H1 (cell line): ENCODE data around the gene PEX12. TPM values are rescaled to one million over a fixed set of nuclear protein-coding genes. Genes with fewer than 3 reads are reported as not detected.

ENCODE experiments used
- HDAC6 ChIP-seq: IDR thresholded peaks from one replicate; pipeline ENCODE4 v1.7.1; 2012; ENCODE audit warnings: low read depth, mild to moderate bottlenecking, inconsistent platforms, low read length, moderate library complexity
- PHF8 ChIP-seq: fragments of 200-600 bp; sonication (generic); conservative IDR thresholded peaks from 2 replicates; pipeline ENCODE4 v1.7.1; 2012; ENCODE audit warnings: low read depth, mild to moderate bottlenecking, inconsistent platforms, low read length, moderate library complexity
- USF2 ChIP-seq: IDR thresholded peaks from 2 replicates; pipeline ENCODE4 v1.6.1; 2011; ENCODE audit warnings: low read length, improper control_type of control experiment
- polyA plus RNA-seq, 7 experiments: library from polyadenylated mRNA; depleted of rRNA in 3 of 7; stranded (reverse) in 5 of 7; unstranded in 2 of 7; fragments of >200 nt in 5 of 7; fragments of 200-250 nt in 2 of 7; gene quantifications; 1 replicate in 5 of 7; 2 replicates in 1 of 7; 4 replicates in 1 of 7; pipeline versions ENCODE4 v1.2.1 to v1.2.3, GENCODE V29; 2011 to 2013; ENCODE audit warnings: missing spikeins in 2 of 7, mixed read lengths in 2 of 7
- total RNA-seq: library from RNA; stranded (reverse); fragmentation: NEBNext Ultra II Directional; extraction: Animal tissue kit (Norgen Biotek cat#: 25700); gene quantifications from 2 replicates; pipeline ENCODE4 v1.2.1, GENCODE V29; 2021

Gene PEX12
- total and polyA plus RNA-seq, 2 of the 8 experiments (the other 6 are each of a cell fraction or from before 2014, with no cell fraction given) = 3.0 to 5.9 TPM

GRCh38 chr17:35554668-35555067, 23.7 kb downstream of the PEX12 start (continued):
- TF ChIP-seq HDAC6 (no peak), USF2 (no peak), PHF8 (no peak)
